GM21360 (cell line): ENCODE data around the gene TRPM2.

Experiments
- ATAC-seq: cut with Tn5 transposase; IDR thresholded peaks from one replicate; pipeline ENCODE4 v1.9.1; 2021; ENCODE audit warnings: mild to moderate bottlenecking, moderate library complexity; ENCODE audit not compliant: unreplicated experiment

Gene TRPM2

DNA sequence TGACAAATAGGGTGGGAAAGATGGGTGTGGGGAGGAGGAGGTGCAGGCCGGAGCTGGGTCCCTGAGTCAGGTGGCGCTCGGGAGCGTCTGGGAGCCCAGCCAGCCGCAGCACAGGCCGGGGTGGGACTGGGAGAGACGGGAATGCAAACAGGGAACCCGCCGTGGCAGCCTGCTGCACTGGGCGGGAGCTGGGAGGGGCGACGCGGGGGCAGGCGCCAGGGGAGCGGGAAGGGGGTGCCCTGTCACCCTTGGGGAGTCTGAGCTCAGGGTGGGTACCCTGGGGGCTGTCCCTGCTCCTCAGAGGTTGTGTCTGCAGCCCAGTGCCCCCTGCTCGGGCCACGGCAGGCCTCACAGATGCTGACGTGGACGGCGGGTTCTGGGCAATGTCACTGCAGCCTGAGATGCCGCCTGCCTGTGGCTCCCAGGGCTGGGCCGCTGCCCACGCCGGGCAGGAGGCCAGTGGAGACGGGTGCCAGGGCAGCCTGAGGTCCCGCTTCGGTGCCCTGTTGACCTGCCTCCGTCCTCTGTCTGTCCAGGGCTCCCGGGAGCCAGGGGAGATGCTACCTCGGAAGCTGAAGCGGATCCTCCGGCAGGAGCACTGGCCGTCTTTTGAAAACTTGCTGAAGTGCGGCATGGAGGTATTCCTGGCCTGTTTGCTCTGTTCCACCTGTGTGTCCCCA, 85.2 kb downstream of the TRPM2 start:
- no peak for ATAC-seq

DNA sequence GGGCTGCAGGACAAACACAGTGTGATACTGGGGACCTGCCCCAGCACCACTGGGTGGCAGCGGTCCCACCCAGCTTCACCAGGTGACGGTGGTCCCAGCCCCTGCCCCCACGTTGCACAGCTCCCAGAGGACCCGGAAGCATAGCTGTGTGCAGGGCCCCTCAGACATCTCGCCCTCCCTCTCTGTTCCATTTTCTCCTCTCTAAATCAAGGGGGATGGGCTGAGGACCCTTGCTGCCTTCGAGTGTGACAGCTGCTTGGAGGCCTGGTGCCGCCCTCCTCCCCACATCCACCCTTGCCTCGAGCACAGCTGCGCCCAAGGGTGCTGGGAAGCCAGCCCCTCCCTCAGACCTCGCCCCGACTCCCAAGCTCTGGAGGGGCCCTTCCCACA, 85.8 kb downstream of the TRPM2 start:
- ATAC-seq: no peak

DNA sequence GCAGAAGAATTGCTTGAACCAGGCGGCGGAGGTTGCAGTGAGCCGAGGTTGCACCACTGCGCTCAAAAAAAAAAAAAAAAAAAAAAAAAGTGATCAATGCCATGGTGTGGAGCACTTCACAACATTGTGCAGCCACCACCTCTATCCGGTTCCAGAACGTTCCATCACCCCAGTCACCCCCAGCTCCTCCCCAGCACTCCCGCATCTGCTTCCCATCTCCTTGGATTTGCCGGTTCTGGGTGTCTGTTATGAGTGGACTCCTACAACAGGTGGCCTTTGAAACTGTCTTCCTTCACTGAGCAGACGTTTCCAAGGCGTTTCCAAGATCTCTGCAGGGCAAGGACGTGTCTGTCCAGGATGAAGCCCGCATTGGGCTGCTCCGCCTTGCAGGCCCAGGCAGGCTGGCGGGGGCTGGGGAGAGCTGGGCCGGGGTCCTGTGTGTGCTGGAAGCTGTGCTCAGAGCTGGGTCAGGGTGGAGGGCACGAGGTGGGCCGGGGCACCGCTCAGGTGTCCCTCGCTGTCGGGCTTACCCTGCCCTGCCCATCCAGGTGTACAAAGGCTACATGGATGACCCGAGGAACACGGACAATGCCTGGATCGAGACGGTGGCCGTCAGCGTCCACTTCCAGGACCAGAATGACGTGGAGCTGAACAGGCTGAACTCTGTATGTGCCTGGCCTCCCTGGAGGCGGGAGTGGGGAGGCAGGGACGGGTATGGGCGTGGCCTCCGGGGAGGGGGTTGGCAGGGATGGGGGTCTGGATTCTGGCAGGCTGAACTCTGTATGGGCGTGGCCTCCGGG, 87.0 kb downstream of the TRPM2 start:
- ATAC-seq: no peak

- ATAC-seq: no peak
These were observed 87.6 kb downstream of the TRPM2 start for GRCh38 chr21:44441041-44441400.

- ATAC-seq: no peak
These were observed 88.3 kb downstream of the TRPM2 start for GRCh38 chr21:44441581-44442265.

- ATAC-seq: no peak
These were observed 89.1 kb downstream of the TRPM2 start for GRCh38 chr21:44442266-44443125.

DNA sequence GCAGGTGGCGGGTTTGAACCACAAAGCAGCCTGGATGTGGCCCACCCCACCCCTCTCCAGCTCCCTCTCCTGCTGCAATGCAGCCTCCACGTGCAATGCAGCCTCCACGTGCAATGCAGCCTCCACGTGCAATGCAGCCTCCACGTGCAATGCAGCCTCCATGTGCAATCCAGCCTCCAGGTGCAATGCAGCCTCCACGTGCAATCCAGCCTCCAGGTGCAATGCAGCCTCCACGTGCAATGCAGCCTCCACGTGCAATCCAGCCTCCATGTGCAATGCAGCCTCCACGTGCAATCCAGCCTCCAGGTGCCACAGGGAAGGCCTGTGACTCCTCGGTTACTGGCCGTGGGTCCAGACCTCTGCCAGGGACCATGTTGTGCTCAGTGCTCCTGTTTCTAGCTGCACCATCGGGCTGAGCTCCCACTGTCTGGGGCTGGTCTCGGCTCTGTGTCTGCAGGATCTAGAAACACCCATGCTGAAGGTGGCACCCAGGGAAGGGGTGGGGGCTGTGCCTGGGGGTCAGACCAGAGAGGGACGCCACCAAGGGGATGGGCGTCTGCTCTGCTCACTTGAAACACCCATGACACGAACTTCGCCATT, 90.0 kb downstream of the TRPM2 start:
- no peak for ATAC-seq

GRCh38 chr21:44443891-44444285, 90.5 kb downstream of the TRPM2 start:
- ATAC-seq: no peak

DNA sequence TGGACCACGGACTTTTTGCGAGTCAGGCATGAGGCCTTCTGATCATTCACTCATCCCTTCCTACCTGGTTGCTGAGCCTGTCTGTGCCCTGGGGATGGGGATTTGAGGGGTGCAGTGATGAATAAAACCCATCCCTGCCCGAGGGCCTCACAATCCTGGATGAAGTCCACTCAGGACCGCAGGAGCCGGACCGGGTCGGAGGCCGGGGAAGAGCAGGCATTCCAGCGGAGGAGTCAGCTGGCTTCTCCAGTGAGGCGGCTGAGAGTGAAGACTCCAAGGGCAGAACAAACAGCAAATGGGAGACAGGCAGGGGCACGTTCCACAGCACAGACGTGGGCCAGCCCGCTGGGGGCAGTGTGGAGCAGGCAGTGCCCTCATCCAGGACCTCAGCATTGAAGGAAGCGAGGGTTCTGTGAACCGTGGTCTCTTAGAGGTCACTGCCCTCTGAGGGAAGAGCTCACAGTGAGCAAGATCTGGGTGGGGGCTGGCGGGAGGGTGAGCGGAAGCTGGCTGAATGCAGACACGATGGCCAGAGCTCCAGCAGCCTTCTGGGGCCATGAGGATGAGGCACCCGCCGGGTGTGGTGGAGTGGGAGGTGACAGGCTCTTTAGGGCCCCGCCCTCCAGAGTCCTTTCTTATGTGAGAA, 91.0 kb downstream of the TRPM2 start:
- no peak for ATAC-seq

DNA sequence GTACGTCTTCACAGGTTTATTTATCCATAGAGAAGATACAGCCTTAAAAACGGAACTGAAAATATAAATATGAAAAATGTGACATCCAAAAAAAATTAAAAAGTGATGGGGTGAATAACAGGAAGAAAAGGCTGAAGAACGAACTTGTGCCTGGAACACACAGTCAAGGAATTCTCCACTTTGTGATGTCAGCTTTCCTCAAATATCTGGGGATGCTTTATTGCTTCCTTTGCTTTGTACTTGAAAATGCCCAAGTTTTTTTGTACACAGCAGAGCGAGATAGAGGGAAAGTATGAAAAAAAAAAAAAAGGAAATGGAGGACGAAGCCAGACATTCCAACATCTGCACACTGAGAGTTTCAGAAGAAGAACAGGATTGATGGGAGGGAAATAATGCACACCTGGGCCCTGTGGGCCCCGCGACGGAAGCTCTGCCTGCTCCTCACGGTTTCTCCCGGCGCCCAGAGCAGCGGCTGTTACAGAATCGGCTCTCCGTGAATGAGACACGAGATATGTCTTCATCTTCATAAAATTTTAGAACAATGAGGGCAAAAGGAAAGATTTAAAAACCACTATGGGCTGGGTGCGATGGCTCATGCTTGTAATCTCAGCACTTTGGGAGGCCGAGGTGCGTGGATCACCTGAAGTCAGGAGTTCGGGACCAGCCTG, 91.9 kb downstream of the TRPM2 start:
- no peak for ATAC-seq

- no peak for ATAC-seq
These were observed 95.3 kb downstream of the TRPM2 start for GRCh38 chr21:44448651-44449131.

- no peak for ATAC-seq
These were observed 96.3 kb downstream of the TRPM2 start for GRCh38 chr21:44449473-44450363.

GRCh38 chr21:44450402-44450801, 97.0 kb downstream of the TRPM2 start:
- ATAC-seq: no peak

- ATAC-seq: no peak
These were observed 97.6 kb downstream of the TRPM2 start for GRCh38 chr21:44450999-44451398.

- no peak for ATAC-seq
These were observed 99.7 kb downstream of the TRPM2 start for GRCh38 chr21:44453120-44453519.

DNA sequence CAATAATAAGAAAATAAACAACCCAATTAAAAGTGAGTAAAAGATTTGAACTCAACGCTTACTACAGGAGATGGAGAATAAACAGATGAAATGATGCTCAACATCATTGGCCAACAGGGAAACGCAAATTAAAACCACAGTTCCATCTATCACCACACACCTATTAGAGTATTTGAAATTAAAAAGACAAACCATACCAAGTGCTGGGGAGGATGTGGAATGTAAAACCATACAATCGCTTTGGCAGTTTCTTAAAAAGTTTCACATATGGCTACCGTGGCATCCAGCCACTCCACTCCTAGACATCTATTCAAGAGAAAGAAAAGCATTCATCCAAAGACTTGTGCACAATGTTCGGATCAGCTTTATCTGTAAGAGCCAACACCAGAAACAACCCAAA, 100.6 kb downstream of the TRPM2 start:
- no peak for ATAC-seq

GRCh38 chr21:44454747-44455523, 101.5 kb downstream of the TRPM2 start, which contains the start of gene LRRC3:
TSS of gene LRRC3 (plus strand) at chr21:44455510. CDS start at chr21:44456645, 1,135 bp downstream.
- ATAC-seq: no peak
